Stimulated activated CD8-positive, alpha-beta memory T cell treated with anti-CD3 and anti-CD28 coated beads, Interleukin-2, amount 100 ng/mL, for 1 hour (primary cell): ENCODE measurements around the gene PEX19.

ENCODE experiments used
- DNase-seq, 2 donors: peaks; one replicate each; pipeline ENCODE4 v3.0.0-alpha.2; 2020; ENCODE audit warnings: low read depth in 2 of 2

The PEX19 gene

GRCh38 chr1:160277987-160278386 lies 6.9 kb downstream of the PEX19 start:
- no peak for DNase-seq

GRCh38 chr1:160277330-160277729 lies 7.6 kb downstream of the PEX19 start:
- DNase-seq, result no peak

- no peak for DNase-seq
Measured at GRCh38 chr1:160271025-160271424, 13.9 kb downstream of the PEX19 start.

- no peak for DNase-seq
Measured at GRCh38 chr1:160267284-160267991, 17.5 kb downstream of the PEX19 start.

GRCh38 chr1:160264795-160265307 lies 20.1 kb downstream of the PEX19 start:
- no peak for DNase-seq

GRCh38 chr1:160261893-160262794 lies 22.8 kb downstream of the PEX19 start, which contains the start of gene DCAF8:
DCAF8 (minus strand) TSS chr1:160262549; CDS start chr1:160244008, 18,541 bp downstream.
- peak; percentile 94 to 97 for DNase-seq

GRCh38 chr1:160261556-160261892 lies 23.4 kb downstream of the PEX19 start:
- peak; percentile 25 to 53 for DNase-seq

GRCh38 chr1:160260406-160261382 lies 24.2 kb downstream of the PEX19 start:
- DNase-seq, result no peak

GRCh38 chr1:160258177-160258798 lies 26.6 kb downstream of the PEX19 start:
- DNase-seq, result no peak

GRCh38 chr1:160257411-160258015 lies 27.4 kb downstream of the PEX19 start:
- no peak for DNase-seq

GRCh38 chr1:160256396-160257046 lies 28.4 kb downstream of the PEX19 start:
- no peak for DNase-seq

- DNase-seq, result no peak
Measured at GRCh38 chr1:160255781-160256300, 29.1 kb downstream of the PEX19 start.

- peak; percentile 10 to 19 for DNase-seq
Measured at GRCh38 chr1:160251687-160252526, 33.0 kb downstream of the PEX19 start.

- DNase-seq, result no peak
Measured at GRCh38 chr1:160251011-160251410, 33.9 kb downstream of the PEX19 start.

- no peak for DNase-seq
Measured at GRCh38 chr1:160247053-160247452, 37.9 kb downstream of the PEX19 start.

- DNase-seq, result no peak
Measured at GRCh38 chr1:160245434-160245833, 39.5 kb downstream of the PEX19 start.

- DNase-seq, result no peak
Measured at GRCh38 chr1:160244209-160244608, 40.7 kb downstream of the PEX19 start.

- DNase-seq, result no peak
Measured at GRCh38 chr1:160243767-160244166, 41.2 kb downstream of the PEX19 start.
